Chondrocyte (in vitro differentiated cells): ENCODE data around the gene GARNL3. TPM values are rescaled to one million over a fixed set of nuclear protein-coding genes. Genes with fewer than 3 reads are reported as not detected.

Source experiments
- DNase-seq: peaks from one replicate; pipeline ENCODE4 v3.0.0; 2021; ENCODE audit warnings: mixed read lengths, low spot score
- H3K27ac Mint-ChIP-seq: one replicate; pipeline ENCODE4 v1.8.0; 2021; ENCODE audit warnings: mild to moderate bottlenecking, moderate library complexity, mixed read lengths; ENCODE audit not compliant: unreplicated experiment
- H3K27me3 Mint-ChIP-seq: 2 replicates; pipeline ENCODE4 v1.8.0; 2021; ENCODE audit warnings: low read depth, mixed read lengths
- H3K36me3 Mint-ChIP-seq: 2 replicates; pipeline ENCODE4 v1.8.0; 2021; ENCODE audit warnings: low read depth, mixed read lengths
- H3K4me1 Mint-ChIP-seq: 2 replicates; pipeline ENCODE4 v1.8.0; 2021; ENCODE audit warnings: low read depth, mild to moderate bottlenecking, mixed read lengths
- H3K4me3 Mint-ChIP-seq: one replicate; pipeline ENCODE4 v1.8.0; 2021; ENCODE audit warnings: mild to moderate bottlenecking, moderate library complexity, mixed read lengths; ENCODE audit not compliant: unreplicated experiment
- H3K9me3 Mint-ChIP-seq: 2 replicates; pipeline ENCODE4 v1.8.0; 2021; ENCODE audit warnings: low read depth, mixed read lengths
- total RNA-seq: library from RNA; stranded (reverse); gene quantifications from 3 replicates; pipeline ENCODE4 v1.2.1, GENCODE V29; 2021
- TF ChIP-seq, protein P1 (sequence below): fragments of 200-600 bp; sonication (generic); IDR thresholded peaks from 2 replicates; pipeline ENCODE4 v1.5.0; 2021; ENCODE audit warnings: antibody characterized with exemption, mild to moderate bottlenecking, moderate library complexity

Gene GARNL3
- total RNA-seq, 1 donor from 2014 or later: 8.9 TPM

DNA sequence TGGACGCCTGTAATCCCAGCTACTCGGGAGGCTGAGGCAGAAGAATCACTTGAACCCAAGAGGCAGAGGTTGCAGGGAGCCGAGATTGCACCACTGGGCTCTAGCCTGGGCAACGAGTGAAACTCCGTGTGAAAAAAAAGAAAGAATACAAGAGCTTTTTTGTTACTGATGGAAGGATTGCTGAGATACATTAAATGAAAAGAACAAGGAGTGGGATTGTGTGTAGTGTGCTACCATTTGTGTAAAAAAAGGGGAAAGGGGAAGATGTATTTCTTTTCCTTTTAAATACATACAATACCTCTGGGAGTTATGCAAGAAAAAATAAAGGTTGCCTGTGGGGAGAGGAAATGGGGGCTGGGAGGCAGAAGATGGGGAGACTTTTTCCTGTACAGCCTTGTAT, 14.7 kb upstream of the GARNL3 start:
- Mint-ChIP-seq H3K36me3 (peaks cover 1% of the 10 kb centered on the region), H3K4me3 (no peak overlapping the region), H3K27ac (no peak overlapping the region), H3K27me3 (no peaks in the 10 kb centered on the region), H3K4me1 (peaks cover 7% of the 10 kb centered on the region), H3K9me3 (no peaks in the 10 kb centered on the region)
- TF ChIP-seq, protein P1, sequence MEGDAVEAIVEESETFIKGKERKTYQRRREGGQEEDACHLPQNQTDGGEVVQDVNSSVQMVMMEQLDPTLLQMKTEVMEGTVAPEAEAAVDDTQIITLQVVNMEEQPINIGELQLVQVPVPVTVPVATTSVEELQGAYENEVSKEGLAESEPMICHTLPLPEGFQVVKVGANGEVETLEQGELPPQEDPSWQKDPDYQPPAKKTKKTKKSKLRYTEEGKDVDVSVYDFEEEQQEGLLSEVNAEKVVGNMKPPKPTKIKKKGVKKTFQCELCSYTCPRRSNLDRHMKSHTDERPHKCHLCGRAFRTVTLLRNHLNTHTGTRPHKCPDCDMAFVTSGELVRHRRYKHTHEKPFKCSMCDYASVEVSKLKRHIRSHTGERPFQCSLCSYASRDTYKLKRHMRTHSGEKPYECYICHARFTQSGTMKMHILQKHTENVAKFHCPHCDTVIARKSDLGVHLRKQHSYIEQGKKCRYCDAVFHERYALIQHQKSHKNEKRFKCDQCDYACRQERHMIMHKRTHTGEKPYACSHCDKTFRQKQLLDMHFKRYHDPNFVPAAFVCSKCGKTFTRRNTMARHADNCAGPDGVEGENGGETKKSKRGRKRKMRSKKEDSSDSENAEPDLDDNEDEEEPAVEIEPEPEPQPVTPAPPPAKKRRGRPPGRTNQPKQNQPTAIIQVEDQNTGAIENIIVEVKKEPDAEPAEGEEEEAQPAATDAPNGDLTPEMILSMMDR: no peak
- no peak for DNase-seq

DNA sequence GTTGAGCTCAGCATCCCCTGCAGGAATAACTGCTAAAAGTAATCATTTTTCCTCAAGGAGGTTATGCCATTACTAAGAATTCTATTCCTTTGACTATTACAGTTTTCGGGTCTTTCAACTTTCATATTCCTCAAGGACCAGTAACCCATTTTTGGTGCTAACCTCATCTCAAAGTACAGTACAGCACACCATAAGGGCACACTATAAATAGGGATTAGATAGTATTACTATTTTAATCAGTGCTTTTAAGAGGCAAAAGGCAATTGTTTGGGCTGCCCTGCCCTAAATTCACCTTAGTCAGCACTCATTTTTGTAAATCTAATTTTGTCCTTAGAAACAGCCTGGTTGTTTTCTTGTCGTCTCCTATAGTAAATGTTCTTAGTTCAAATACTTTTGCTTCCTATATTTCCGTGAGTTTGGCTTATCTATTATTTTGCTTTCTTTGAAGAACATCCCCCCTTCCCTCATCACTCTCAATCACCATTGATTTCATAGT, 13.6 kb upstream of the GARNL3 start:
- H3K27ac Mint-ChIP-seq: no peak overlapping the region

DNA sequence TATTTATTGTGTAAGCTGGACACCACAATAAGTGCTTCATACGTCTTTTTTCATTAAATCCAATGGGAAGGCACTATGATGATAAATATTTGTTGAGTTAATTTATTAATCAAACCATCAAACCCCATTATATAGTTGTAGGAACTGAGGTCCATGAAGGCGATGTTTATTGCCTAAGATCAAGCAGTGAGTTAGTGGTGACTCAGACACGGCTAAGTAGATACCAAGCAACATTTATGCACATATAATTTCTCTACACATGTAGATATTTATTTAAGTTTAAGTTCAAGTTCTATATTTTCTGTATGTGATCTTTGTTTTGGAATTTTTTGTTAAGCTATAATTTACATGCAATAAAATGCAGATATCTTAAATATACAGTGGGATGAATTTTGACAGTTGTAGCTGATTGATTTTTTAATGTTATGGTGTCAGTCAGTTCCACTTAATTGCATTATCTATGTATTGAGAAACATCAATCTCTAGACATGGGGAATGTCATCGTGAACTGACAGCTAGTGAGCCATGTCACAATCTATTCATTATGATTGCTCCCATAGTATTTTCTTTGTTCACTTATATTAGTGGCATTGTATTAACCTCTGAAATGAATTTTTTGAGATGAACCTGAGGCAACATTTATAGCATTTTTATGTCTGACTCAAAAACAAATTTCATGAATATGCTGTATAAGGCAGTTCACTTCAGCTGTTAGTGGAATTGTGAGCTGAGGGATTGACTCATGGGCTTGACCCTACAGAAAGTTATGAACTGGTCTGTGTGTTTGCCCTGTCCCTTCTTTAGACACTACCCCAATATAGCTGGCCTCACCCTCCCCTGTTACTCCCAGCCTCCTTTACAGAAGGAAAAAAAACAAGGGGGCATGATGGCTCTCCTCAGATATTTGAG, 11.9 kb upstream of the GARNL3 start:
- peaks cover 1% of the 10 kb centered on the region for H3K36me3 Mint-ChIP-seq

More for the DNA sequence above, 13.6 kb upstream of the GARNL3 start:
- Mint-ChIP-seq H3K9me3 (no peaks in the 10 kb centered on the region), H3K4me3 (no peak overlapping the region), H3K27me3 (no peaks in the 10 kb centered on the region), H3K4me1 (no peaks in the 10 kb centered on the region), H3K36me3 (peaks cover 1% of the 10 kb centered on the region)
- no peak for DNase-seq
- TF ChIP-seq, protein P1: no peak

DNA sequence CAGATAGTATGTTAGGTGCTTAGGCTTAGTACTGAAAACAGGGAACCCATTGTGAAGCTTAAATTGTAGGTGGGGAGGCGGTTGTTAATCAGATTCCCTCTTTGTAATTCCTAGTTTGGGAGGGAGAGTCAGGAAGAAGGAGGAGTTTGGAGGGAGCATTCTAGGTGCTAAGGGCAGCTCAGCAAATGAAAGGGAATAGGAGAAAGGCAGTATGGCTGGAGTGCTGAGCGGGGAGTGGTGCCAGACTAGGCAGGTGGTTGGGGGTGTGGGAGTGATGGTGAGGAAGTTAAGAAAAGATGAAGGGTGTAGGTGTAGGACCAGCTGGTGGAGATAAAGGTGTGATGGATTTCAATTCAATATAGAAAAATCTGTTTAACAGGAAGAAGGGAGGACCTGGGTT, 11.1 kb upstream of the GARNL3 start:
- TF ChIP-seq, protein P1: no peak
- Mint-ChIP-seq H3K9me3 (no peaks in the 10 kb centered on the region), H3K27me3 (no peaks in the 10 kb centered on the region), H3K4me3 (no peak overlapping the region), H3K4me1 (peaks cover 3% of the 10 kb centered on the region), H3K36me3 (peaks cover 1% of the 10 kb centered on the region), H3K27ac (no peak overlapping the region)
- DNase-seq: no peak

More for the DNA sequence above, 11.9 kb upstream of the GARNL3 start:
- Mint-ChIP-seq H3K4me3 (no peak overlapping the region), H3K27ac (no peak overlapping the region), H3K27me3 (no peaks in the 10 kb centered on the region), H3K9me3 (no peaks in the 10 kb centered on the region), H3K4me1 (peaks cover 3% of the 10 kb centered on the region)
- TF ChIP-seq, protein P1: no peak
- no peak for DNase-seq

DNA sequence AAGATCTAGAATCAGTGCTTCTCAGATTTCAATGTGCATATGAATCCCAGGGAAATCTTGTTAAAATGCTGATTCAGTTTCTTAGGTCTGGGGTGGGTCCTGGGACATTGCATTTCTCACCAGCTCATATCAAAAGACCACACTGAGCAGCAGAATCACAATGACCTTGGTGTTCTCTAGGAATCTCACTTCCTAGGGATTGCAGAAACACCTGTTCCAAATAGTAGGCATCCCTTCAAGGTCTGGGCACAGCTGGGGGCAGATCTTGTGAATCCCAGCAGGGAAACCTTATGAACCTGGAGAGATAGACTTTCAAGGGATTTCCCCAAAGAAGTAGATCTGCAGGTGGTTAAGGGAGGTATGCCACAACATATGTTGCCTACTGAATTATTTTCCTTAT, 8.9 kb upstream of the GARNL3 start:
- Mint-ChIP-seq H3K36me3 (no peaks in the 10 kb centered on the region), H3K9me3 (no peaks in the 10 kb centered on the region), H3K27ac (no peak overlapping the region), H3K27me3 (no peaks in the 10 kb centered on the region), H3K4me3 (no peak overlapping the region), H3K4me1 (peaks cover 8% of the 10 kb centered on the region)
- TF ChIP-seq, protein P1: no peak
- DNase-seq: no peak
